ENCODE measurements around the gene DACT3. TPM values are rescaled to one million over a fixed set of nuclear protein-coding genes. Genes with fewer than 3 reads are reported as not detected.
"Not testable (repeated sequence)": the region's sequence is repeated elsewhere in the genome, so short reads cannot be mapped to it uniquely, and the experiment has no call there.

Gene DACT3
- total RNA-seq, 2 donors from 2014 or later: 3.4 to 7.0 TPM

DNA sequence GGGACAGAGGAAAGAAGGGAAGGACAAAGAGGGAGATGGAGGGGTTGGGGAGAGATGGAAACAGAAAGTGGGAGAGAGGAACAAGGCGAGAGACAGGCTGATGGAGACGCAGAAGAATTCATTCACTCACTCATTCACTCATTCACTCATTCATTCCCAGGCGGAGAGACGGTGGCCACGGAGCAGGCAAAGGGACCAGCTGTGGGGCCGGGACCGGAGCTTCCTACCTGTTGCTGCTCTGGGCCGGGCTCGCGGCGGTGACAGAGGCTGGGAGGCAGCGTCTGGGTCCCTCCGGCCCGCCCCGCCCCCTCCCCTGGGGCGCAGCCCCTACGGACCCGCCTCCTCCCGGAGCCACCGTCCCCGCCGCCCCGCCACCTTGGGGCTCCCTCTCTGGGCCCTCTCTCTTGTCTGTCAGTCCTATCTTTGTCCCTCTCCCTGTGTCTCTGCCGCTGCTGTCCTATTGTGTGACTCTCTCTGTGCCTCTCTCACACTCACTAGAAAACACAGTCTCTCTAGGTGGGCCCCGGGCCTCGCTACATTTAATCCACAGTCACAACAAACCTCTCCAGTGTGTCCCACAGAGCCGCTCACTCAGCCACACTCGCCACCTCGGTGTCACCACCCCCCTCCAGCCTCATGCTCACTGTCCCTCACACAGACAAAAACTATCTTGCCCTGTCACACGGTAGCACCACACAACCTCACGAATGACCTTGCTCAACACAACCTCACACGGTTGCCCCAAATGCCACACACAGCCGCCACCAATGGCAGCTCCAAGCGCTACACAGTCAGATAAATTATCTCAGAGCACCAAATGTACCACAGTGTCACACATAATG lies 24.8 kb downstream of the DACT3 start, which contains the start of gene GNG8:
TSS of gene GNG8 (minus strand) at position 283 of the 842 bp plus-strand sequence. CDS start 1,520 bp downstream, outside the sequence.
- peaks cover 12% of the 10 kb centered on the region for H3K4me1 Mint-ChIP-seq (ENCODE audit: low read depth)
- H3K9me3 Mint-ChIP-seq: no peaks in the 10 kb centered on the region
- H3K27me3 Mint-ChIP-seq (ENCODE audit: low read depth): peaks cover 6% of the 10 kb centered on the region
- no peak for ATAC-seq (replicated peaks in 1 of 2)
- peak within 1 kb of the TSS; percentile 76 to 80 for H3K4me3 Mint-ChIP-seq
- no peaks in the 10 kb centered on the region for H3K36me3 Mint-ChIP-seq (ENCODE audit: insufficient read depth in 2 of 2)
- H3K27ac Mint-ChIP-seq: no peak within 1 kb of the TSS
- DNase-seq: peak; percentile 51 to 67

DNA sequence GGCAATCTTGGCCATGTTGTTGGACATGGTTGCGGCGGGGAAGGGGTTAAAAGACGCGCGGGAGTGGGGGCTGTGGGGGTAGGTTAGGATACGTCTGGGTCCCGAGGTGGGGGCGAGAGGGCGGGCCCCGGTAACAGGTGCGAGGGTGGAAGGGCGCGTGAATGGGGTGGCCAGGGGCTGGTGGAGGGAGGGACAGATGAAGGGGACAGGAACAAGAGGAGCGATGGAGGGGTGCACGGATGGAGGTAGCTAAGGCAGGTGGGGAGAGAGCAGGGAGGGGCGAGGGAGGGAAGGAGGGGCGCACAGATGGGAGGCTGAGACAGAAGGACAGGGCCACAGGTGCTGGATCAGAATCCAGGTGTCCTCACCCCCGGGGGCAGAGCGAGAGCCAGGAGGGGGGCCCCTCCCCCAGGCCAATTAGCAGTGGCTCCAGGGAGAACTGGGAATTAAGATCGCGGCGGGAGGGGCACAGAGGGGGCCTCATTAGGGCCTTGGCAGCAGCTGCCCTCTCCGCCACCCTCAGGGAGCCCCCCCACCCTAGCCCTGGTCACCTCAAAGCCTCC lies 26.2 kb downstream of the DACT3 start:
- no peaks in the 10 kb centered on the region for H3K27me3 Mint-ChIP-seq (ENCODE audit: low read depth)
- DNase-seq (peak in 1 of 2 donors; percentile 42), ATAC-seq (replicated peaks in 1 of 2) (no peak)
- no peaks in the 10 kb centered on the region for H3K36me3 Mint-ChIP-seq (ENCODE audit: insufficient read depth in 2 of 2)
- peak overlapping the region; percentile 76 to 80 for H3K4me3 Mint-ChIP-seq
- no peak overlapping the region for H3K27ac Mint-ChIP-seq
- peaks cover 12% of the 10 kb centered on the region for H3K4me1 Mint-ChIP-seq (ENCODE audit: low read depth)
- no peaks in the 10 kb centered on the region for H3K9me3 Mint-ChIP-seq

DNA sequence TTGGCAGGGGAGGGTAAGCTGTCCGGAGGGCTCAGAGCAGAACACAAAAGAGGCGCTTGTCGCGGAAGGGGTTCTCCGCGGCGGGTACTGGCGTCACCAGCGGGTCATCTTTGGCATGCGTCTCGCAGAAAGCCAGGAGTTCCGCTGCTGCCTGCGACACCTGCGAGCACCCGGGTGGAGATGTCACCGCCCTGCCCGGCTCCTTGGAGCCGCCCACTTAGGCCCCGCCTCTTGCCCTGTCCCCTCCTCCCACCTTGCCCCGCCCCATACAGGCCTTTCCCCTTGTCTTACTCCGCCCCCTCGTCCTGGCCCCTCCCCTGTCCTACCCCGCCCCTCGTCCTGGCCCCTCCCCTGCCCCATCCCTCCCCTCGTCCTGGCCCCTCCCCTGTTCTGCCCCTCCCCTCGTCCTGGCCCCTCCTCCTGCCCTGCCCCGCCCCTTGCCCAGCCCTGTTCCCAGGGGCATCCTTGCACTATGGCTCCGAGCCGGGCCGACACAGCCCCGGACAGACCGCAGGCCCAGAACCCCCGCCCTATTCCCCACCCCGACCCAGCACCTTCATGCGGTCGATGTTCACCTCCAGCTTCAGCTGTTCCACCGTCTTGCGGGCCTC lies 26.8 kb downstream of the DACT3 start:
- no peak overlapping the region for H3K27ac Mint-ChIP-seq
- H3K36me3 Mint-ChIP-seq (ENCODE audit: insufficient read depth in 2 of 2): no peaks in the 10 kb centered on the region
- ATAC-seq (replicated peaks in 1 of 2): peak; percentile 54 to 58
- peaks cover 12% of the 10 kb centered on the region for H3K4me1 Mint-ChIP-seq (ENCODE audit: low read depth)
- DNase-seq: peak; percentile 99
- no peaks in the 10 kb centered on the region for H3K9me3 Mint-ChIP-seq
- H3K27me3 Mint-ChIP-seq (ENCODE audit: low read depth): no peaks in the 10 kb centered on the region
- peak overlapping the region; percentile 76 to 80 for H3K4me3 Mint-ChIP-seq

DNA sequence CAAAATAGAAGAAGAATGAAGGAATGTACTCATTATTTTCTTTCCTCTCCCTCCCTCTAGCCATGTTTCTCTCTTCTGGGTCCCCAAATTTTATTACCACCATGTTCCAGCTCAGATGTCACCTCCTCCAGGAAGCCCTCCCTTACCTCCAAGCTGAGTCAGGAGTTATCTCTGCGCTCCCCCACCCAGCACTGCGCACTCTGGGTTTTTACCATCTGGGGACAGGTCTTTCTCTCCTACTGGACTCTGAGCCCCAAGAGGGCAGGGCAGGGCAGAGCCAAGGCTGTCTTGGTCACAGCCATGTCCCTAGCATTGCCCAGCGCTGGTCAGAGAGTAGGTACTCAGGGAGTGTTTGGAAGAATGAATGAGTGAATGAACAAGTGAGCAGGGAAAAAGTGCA lies 27.9 kb downstream of the DACT3 start:
- ATAC-seq (replicated peaks in 1 of 2): no peak
- Mint-ChIP-seq H3K27ac (no peak overlapping the region), H3K9me3 (no peaks in the 10 kb centered on the region), H3K27me3 (ENCODE audit: low read depth) (no peaks in the 10 kb centered on the region), H3K4me1 (ENCODE audit: low read depth) (peaks cover 17% of the 10 kb centered on the region), H3K36me3 (ENCODE audit: insufficient read depth in 2 of 2) (no peaks in the 10 kb centered on the region), H3K4me3 (peak overlapping the region; percentile 63 to 76)
- DNase-seq: no peak

DNA sequence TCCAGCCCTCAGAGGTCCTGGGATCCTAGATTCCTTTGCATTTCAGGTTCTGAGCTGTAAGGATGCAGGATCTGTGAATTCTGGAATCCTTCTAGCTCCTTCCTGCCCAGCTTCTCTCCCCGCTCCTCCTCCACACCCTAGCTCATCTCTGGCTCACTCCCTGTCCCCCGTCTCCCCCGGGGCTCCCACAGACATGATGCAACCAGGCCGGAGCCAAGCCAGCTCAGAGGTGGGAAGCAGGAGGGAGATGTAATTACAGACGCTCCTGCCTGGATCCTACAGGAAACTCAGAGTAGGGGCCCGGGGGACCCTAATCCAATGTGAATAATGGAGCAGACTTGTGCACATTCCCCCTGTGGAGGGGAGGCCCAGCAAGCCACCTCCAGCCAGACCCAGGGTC lies 29.5 kb downstream of the DACT3 start:
- Mint-ChIP-seq H3K4me3 (no peak overlapping the region), H3K27me3 (ENCODE audit: low read depth) (no peaks in the 10 kb centered on the region), H3K9me3 (no peaks in the 10 kb centered on the region), H3K36me3 (ENCODE audit: insufficient read depth in 2 of 2) (no peaks in the 10 kb centered on the region), H3K27ac (no peak overlapping the region), H3K4me1 (ENCODE audit: low read depth) (peaks cover 21% of the 10 kb centered on the region)
- DNase-seq (no peak), ATAC-seq (replicated peaks in 1 of 2) (no peak)

DNA sequence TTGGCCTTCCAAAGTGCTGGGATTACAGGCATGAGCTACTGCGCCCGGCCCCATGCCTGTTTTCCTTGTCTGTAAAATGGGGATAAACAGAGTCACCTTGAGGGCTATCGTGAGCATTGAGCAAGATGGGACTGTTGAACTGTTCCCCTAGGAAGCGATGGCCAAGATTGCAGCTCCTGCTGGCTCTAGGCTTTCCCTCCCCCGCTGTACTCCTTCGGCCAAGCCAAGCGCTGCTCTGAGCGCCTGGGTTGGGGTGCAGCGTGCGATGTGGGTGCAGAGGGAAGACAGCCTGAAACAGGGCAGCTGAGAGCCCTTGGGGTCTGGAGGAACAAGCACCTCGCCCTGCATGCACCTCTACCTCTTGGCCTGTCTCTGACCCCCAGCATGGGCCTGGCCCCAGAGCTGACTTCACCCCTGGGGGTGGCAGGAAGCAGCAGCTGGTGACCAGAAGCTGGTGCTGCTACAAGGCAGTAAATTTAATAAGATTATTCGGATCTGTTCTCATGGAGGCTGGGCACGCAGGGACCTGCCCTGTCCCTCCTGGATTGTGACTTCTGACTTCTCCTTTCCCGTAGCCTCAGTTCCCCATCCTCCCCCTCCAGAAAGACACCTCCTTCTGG lies 30.3 kb downstream of the DACT3 start:
- Mint-ChIP-seq H3K36me3 (ENCODE audit: insufficient read depth in 2 of 2) (no peaks in the 10 kb centered on the region), H3K27me3 (ENCODE audit: low read depth) (no peaks in the 10 kb centered on the region), H3K27ac (no peak overlapping the region), H3K9me3 (no peaks in the 10 kb centered on the region), H3K4me1 (ENCODE audit: low read depth) (peaks cover 21% of the 10 kb centered on the region), H3K4me3 (no peak overlapping the region)
- ATAC-seq (replicated peaks in 1 of 2) (no peak), DNase-seq (no peak)

DNA sequence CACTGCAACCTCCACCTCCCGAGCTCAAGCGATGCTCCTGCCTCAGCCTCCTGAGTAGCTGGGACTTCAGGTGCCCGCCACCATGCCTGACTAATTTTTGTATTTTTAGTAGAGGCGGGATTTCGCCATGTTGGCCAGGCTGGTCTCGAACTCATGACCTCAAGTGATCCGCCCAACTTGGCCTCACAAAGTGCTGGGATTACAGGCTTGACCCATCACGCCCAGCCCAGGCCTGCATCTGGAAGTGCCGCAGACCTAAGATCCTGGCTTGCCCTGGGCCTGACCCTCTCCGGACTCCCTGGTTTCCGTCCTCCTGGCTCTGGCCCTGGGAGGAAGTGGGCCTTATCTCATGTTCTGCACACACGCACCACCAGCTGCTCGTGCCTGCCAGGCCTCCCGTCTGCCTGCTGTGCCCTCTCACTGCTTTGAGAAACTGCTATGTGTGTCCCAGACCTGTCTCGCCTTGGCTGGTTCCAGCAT lies 31.4 kb downstream of the DACT3 start:
- no peaks in the 10 kb centered on the region for H3K27me3 Mint-ChIP-seq (ENCODE audit: low read depth)
- H3K36me3 Mint-ChIP-seq (ENCODE audit: insufficient read depth in 2 of 2): peaks cover 3% of the 10 kb centered on the region in 2 donors
- ATAC-seq (replicated peaks in 1 of 2) (no peak), DNase-seq (no peak)
- no peak overlapping the region for H3K27ac Mint-ChIP-seq
- H3K4me1 Mint-ChIP-seq (ENCODE audit: low read depth): peaks cover 31% of the 10 kb centered on the region
- H3K4me3 Mint-ChIP-seq: no peak overlapping the region
- no peaks in the 10 kb centered on the region for H3K9me3 Mint-ChIP-seq

DNA sequence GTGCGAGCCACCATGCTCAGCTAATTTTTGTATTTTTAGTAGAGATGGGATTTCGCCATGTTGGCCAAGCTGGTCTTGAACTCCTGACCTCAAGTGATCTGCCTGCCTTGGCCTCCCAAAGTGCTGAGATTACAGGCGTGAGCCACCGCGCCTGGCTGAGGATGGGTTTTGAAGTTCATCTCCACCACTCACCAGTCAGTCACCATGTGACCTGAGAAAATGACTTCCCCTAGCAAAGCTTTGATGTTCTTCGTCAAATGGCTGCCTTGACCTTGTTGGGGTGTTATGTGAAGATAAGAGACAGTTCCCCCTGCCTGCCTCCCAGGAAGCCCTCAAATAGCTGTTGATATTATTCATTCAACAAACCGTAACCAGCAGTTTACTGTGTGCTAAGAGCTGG lies 32.0 kb downstream of the DACT3 start:
- H3K4me1 Mint-ChIP-seq (ENCODE audit: low read depth): peaks cover 36% of the 10 kb centered on the region
- not testable (repeated sequence) for H3K9me3 Mint-ChIP-seq; DNase-seq; ATAC-seq (replicated peaks in 1 of 2); H3K27ac Mint-ChIP-seq; H3K27me3 Mint-ChIP-seq (ENCODE audit: low read depth); H3K36me3 Mint-ChIP-seq (ENCODE audit: insufficient read depth in 2 of 2); H3K4me3 Mint-ChIP-seq

DNA sequence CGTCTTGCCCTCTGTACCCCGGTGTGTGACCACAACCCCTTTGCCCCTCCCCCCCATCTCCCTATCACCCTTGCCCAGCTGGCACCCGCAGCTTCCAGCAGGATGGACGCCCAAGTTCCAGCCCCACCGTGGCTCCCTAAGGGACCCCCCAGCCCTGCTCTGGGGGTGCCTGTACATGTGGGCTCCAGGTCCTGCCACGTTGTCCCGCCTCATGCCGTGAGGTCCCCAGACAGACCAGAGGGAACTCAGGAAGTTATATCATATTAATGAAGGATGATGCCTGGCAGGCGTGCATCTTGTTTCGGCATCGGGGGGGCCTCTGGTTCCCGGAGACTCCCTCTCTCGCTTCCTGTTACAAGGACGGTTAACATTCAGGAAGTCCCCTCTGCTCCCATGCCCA lies 34.5 kb downstream of the DACT3 start:
- Mint-ChIP-seq H3K27me3 (ENCODE audit: low read depth) (no peaks in the 10 kb centered on the region), H3K27ac (peak overlapping the region; percentile 9), H3K4me3 (no peak overlapping the region), H3K9me3 (no peaks in the 10 kb centered on the region), H3K36me3 (ENCODE audit: insufficient read depth in 2 of 2) (peaks cover 9 to 21% of the 10 kb centered on the region in 2 donors), H3K4me1 (ENCODE audit: low read depth) (peaks cover 38% of the 10 kb centered on the region)
- no peak for DNase-seq
- no peak for ATAC-seq (replicated peaks in 1 of 2)

DNA sequence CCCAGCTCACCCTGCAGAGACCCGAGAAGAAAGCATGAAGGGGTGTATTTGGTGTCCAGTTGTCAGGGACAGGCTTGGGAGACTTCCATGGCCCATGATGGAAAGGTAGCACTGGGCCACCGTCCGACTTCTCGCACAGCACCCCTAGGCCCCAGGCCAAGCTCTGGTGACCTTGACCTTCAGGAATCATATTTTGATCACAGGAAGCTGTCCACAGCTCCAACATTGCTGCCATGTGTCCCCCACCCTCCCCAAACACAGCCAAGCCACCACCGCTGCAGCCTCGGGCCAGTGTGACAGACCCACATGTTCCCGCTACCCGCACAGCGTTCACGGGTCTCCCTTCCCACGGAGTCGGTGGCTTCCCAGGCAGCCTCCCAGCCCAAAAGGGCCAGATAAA lies 35.3 kb downstream of the DACT3 start:
- no peak overlapping the region for H3K27ac Mint-ChIP-seq
- ATAC-seq (replicated peaks in 1 of 2): no peak
- no peak for DNase-seq
- peak overlapping the region in 1 of 2 donors; percentile 95 for H3K4me3 Mint-ChIP-seq
- H3K27me3 Mint-ChIP-seq (ENCODE audit: low read depth): no peaks in the 10 kb centered on the region
- no peaks in the 10 kb centered on the region for H3K9me3 Mint-ChIP-seq
- H3K4me1 Mint-ChIP-seq (ENCODE audit: low read depth): peaks cover 45% of the 10 kb centered on the region
- H3K36me3 Mint-ChIP-seq (ENCODE audit: insufficient read depth in 2 of 2): peaks cover 9 to 25% of the 10 kb centered on the region in 2 donors

DNA sequence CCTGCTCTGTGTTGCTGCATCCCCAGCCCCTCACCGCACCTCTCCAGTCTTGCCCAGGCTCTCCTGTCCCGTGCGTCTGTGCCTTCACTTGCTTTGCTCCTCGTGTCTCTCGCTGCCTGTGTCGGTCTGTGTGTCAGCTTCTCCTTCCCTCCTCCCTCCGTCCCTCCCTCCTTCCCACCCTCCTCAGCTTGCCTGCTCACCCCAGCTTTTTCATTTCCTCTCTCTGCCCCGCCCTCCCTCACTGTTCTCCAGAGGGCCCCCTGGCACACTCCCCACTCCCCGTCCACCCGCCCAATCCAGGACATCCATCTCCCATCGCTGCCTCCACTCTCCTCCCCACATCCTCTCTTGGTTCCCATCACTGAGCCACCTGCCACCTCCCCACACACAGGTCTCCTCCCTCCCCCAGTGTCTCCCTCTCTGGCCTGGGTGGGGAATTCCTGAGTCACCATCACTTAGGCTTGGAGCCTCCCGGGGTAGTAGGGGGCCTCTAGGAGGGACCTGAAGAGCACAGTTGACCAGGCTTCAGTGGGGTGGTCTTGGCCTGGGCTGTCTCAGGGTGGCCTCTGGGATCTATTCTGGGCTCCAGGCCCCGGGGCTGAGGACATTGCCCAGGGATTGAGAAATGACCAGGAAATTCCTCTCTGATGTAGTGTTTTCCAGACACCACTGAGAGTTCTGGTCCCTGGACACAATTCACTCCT lies 35.9 kb downstream of the DACT3 start, which contains the start of gene PTGIR:
TSS of gene PTGIR (minus strand) at position 132 of the 704 bp plus-strand sequence. CDS start 864 bp downstream, outside the sequence.
- peak in 1 of 2 donors; percentile 29 for DNase-seq
- Mint-ChIP-seq H3K4me3 (peak within 1 kb of the TSS; percentile 89 to 95), H3K27me3 (ENCODE audit: low read depth) (no peaks in the 10 kb centered on the region), H3K36me3 (ENCODE audit: insufficient read depth in 2 of 2) (peaks cover 9 to 25% of the 10 kb centered on the region in 2 donors), H3K4me1 (ENCODE audit: low read depth) (peaks cover 51% of the 10 kb centered on the region), H3K9me3 (no peaks in the 10 kb centered on the region), H3K27ac (peak within 1 kb of the TSS; percentile 97)
- ATAC-seq (replicated peaks in 1 of 2): peak; percentile 49 to 59

DNA sequence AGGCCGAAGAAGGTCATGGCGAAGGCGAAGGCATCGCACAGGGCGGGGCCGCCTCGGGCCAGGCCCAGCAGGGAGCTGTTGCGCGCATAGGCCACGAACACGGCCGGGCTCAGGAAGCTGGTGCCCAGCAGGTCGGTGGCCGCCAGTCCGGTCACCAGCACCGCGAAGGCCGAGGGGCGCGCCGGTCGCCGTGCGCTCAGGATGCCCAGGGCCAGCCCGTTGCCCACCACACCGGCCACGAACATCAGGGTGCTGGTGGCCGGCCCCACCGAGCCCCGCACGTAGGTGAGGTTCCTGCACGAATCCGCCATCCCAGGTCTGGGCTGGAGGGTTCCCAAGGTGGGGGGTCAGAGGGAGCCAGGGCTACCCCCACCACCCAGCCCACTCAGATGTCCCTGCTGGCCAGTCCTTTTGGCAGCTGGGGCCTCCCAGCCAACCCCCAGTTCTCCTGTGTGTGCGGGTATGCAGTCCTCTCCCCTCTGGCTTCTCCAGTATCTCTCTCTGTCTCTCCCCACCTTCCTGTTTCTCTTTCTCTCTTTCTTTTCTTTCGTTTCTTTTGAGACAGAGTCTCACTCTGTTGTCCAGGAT lies 37.0 kb downstream of the DACT3 start:
- no peak for ATAC-seq (replicated peaks in 1 of 2)
- Mint-ChIP-seq H3K27ac (peak overlapping the region; percentile 97), H3K27me3 (ENCODE audit: low read depth) (no peaks in the 10 kb centered on the region), H3K4me3 (peak overlapping the region; percentile 89 to 95), H3K4me1 (ENCODE audit: low read depth) (peaks cover 61% of the 10 kb centered on the region), H3K9me3 (no peaks in the 10 kb centered on the region), H3K36me3 (ENCODE audit: insufficient read depth in 2 of 2) (peaks cover 9 to 27% of the 10 kb centered on the region in 2 donors)
- no peak for DNase-seq
